COLO668 (cell line): ENCODE results near the gene QPCT.
"Not testable (repeated sequence)": the region's sequence is repeated elsewhere in the genome, so short reads cannot be mapped to it uniquely, and the experiment has no call there.

Source experiments
- DNase-seq: peaks from one replicate; lab custom pipeline; 2025; ENCODE audit not compliant: unreplicated experiment; lab: John Stamatoyannopoulos, UW

QPCT gene

GRCh38 chr2:37344453-37345361 lies at the start of gene QPCT:
TSS of gene QPCT (plus strand) at chr2:37344630. CDS start at chr2:37344732, 102 bp downstream.
- DNase-seq, result peak; percentile 83

GRCh38 chr2:37294858-37295257 lies 49.6 kb upstream of the QPCT start:
- not testable (repeated sequence) for DNase-seq

DNA sequence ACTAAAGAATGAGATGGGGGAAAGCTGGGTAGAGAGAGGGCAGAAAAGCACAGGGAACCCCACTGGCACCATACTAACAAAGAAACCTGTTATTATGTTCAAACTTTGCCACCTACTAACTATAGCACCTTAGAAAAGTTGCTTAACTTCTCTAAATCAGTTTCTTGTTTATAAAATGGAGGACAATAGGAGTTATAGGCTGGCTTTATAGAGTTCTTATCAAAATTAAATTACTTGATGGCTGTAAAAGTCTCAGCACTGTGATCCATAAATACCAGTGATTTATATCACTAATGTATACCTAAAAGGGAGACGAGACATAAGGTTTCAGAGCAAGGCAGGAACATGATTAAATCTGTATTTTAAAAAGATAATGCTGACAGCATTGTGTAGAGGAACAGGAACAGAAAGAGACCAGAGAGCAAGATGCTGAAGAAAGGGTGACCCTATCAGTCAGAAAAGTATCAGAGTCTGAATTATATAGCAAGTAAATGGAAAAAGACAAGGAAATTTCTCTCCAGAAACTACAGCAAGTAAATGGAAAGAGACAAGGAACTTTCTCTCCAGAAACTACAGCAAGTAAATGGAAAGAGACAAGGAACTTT lies 48.9 kb upstream of the QPCT start:
- DNase-seq, result no peak

GRCh38 chr2:37297632-37298031 lies 46.8 kb upstream of the QPCT start:
- no peak for DNase-seq

GRCh38 chr2:37300146-37300545 lies 44.3 kb upstream of the QPCT start:
- DNase-seq, result no peak

DNA sequence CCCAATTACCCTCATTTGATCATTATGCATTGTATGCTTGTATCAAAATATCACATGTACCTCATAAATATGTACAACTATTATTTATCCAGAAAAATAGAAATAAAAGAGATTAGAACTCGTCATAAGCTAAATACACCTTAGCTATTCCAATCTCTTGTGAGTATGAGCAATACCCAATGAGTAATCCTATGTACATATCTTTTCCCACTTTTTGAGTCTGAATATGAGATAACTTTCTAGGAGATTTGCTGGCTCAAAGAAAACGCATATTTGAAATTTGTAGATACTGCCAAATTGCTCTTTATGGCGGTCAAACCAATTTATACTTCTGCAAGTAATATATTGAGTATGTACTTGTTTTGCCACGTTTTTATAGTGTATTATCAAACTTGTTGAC lies 43.9 kb upstream of the QPCT start:
- no peak for DNase-seq

DNA sequence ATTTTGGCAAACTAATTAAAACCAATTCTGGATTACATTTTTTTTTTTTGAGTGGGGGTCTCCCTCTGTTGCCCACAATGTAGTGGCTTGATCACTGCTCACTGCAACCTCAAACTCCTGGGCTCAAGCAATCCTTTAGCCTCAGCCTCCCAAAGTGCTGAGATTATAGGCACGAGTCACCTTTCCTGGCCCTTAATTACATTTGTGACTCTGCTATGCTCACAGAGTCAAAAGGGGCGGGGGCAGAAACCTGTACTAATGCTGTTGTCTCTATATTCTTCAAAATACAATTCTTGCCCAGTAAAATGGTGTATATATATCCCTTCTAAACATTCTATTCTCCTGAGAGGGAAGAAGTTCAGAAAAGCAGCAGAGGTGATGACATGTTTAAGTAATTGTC lies 43.0 kb upstream of the QPCT start:
- no peak for DNase-seq

- DNase-seq, result no peak
Observed at GRCh38 chr2:37302701-37303252, 41.7 kb upstream of the QPCT start.

GRCh38 chr2:37306024-37306423 lies 38.4 kb upstream of the QPCT start:
- DNase-seq, result peak; percentile 21

GRCh38 chr2:37307500-37307899 lies 36.9 kb upstream of the QPCT start:
- DNase-seq, result no peak

DNA sequence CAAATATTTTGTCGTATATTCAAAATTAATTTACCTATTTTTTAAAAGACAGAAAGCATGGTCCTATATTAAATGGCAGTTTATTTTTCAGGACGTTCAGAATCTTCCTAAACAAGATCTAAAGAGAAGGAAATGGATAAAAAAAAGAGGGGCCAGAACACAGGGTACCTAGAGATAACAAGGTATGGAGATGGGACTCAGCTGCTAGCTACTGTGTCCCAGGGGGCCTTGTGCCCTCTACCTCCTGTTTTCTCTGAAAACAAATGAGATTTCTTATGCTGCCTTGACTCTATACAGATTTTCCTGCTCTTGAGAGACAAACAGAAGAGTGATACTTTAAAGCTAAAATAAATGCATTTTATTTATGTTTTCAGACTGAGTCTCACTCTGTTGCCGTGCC lies 29.1 kb upstream of the QPCT start:
- DNase-seq, result no peak

- no peak for DNase-seq
Observed at GRCh38 chr2:37316181-37316580, 28.2 kb upstream of the QPCT start.

DNA sequence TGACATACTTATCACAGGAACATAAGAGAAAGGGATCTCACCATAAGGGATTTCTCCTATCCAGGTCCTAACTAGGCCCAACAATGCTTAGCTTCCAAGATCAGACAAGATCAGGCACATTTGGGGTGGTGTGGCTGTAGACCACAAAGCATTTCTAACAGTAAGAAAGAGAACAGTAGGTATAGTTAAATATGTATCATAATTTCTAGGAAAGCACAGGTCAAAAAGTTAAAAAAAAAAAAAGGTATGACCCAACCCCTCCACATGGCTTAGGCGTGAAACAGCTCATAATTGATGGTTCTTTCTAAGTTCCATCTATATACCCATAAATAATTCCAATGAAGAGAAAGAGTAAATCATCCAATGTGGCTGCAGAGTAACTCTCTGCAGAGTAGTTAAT lies 26.7 kb upstream of the QPCT start:
- no peak for DNase-seq

GRCh38 chr2:37318401-37318800 lies 26.0 kb upstream of the QPCT start:
- no peak for DNase-seq

- no peak for DNase-seq
Observed at GRCh38 chr2:37319754-37320609, 24.4 kb upstream of the QPCT start.

GRCh38 chr2:37321029-37321682 lies 23.3 kb upstream of the QPCT start:
- no peak for DNase-seq

DNA sequence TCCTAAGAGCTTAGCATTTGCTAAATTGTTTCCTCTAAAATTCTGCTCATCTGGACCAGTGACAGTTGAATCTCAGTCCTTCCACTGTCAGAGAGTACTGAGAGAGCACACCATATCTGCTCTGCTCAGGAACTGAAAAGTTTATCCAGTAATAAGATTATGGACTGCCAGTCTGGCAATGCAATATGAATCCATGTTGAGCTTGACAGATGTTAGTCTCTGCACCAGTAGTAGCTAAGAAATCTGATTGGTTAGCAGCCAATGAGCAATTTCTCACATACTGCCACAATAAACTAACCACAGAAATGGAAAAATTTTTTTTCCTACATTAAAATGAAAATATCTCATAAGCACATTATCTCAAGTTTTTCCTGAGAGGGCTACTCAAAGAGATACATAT lies 22.1 kb upstream of the QPCT start:
- DNase-seq, result no peak

DNA sequence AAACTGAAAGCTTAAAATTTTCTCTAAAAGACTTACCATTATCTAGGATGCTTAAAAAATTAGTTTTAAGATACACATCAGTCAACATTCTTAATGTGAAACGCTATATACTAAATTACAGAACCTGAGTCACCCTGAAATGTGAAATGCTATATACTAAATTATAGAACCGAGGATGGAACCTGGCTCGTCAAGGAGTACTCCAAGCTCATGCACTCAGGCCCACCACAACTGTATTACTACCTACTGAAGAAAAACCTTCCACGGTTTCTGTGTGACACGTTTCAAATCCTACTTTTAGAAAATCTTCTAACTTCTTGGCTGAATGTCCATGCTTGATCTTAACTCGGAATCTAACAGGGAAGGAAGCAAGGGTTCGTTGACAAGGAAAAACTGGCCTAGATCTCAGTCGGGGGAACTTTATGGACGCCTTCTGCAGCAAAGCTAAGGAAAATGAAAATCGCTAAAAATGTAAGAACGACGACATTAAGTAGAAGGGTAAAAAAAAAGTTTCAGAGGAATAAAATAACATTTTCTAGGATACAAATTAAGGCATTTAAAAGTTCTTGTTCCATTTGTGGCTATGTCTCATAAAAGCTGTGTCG lies 21.2 kb upstream of the QPCT start:
- no peak for DNase-seq

GRCh38 chr2:37323781-37324535 lies 20.5 kb upstream of the QPCT start:
- peak; percentile 40 for DNase-seq

DNA sequence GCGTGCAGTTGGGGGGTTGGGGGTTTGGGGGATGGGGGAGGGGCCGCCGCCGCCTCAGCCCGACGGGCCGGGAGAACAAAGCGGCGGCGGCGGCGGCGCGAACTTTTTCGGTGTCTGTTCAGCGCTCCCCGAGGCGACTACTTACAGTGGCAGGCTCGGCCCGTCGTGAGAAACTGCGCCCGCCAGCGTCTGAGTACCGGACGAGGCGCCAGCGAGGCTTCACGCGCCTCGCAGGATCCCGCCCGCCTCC lies 20.0 kb upstream of the QPCT start:
- DNase-seq, result no peak
